ENCODE results near the gene VAMP5.

DNA sequence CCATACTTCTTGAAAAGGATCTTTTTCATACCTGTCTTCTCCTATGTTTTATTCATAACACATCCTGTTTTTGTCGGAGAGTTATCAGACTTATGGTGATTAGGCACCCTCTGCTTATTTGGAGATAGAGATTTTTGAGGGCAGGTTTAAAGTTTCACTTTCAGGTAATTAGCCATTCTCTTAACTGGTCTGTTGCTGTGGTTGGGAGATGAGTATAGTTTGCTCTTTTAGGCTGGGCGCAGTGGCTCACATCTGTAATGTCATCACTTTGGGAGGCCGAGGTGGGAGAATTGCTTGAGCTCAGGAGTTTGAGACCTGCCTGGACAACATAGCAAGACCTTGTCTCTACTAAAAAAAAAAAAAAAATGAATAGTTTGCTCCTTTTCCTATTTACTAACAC is 58.5 kb downstream of the VAMP5 start:
- TF ChIP-seq KLF5 (IDR thresholded peaks at IDR 0.05; ENCODE audit: partially characterized antibody) (no peak), TAF1 (IDR thresholded peaks at IDR 0.05; ENCODE audit: borderline replicate concordance, low read depth, low read length) (no peak), EZH2 (IDR thresholded peaks at IDR 0.05; ENCODE audit: borderline replicate concordance, control insufficient read depth, low read depth, low read length) (no peak), RB1 (IDR thresholded peaks at IDR 0.05; ENCODE audit: borderline replicate concordance) (no peak), SIN3A (IDR thresholded peaks at IDR 0.05; ENCODE audit: low read depth, low read length) (no peak), SREBF2 (IDR thresholded peaks at IDR 0.05; ENCODE audit: low read length) (no peak), ESRRA (IDR thresholded peaks at IDR 0.05; ENCODE audit: low read length) (no peak), ZNF274 (IDR thresholded peaks at IDR 0.05; ENCODE audit: insufficient read depth, insufficient read length) (no peak)
- TF ChIP-seq, protein P1, sequence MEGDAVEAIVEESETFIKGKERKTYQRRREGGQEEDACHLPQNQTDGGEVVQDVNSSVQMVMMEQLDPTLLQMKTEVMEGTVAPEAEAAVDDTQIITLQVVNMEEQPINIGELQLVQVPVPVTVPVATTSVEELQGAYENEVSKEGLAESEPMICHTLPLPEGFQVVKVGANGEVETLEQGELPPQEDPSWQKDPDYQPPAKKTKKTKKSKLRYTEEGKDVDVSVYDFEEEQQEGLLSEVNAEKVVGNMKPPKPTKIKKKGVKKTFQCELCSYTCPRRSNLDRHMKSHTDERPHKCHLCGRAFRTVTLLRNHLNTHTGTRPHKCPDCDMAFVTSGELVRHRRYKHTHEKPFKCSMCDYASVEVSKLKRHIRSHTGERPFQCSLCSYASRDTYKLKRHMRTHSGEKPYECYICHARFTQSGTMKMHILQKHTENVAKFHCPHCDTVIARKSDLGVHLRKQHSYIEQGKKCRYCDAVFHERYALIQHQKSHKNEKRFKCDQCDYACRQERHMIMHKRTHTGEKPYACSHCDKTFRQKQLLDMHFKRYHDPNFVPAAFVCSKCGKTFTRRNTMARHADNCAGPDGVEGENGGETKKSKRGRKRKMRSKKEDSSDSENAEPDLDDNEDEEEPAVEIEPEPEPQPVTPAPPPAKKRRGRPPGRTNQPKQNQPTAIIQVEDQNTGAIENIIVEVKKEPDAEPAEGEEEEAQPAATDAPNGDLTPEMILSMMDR (IDR thresholded peaks at IDR 0.05 in 2 of 3, conservative IDR thresholded peaks at IDR 0.05 in 1 of 3; ENCODE audit: control insufficient read depth in 2 of 3, extremely low read depth in 1 of 3, insufficient read depth in 1 of 3, low read depth in 3 of 3, low read length in 3 of 3): no peak
- TF ChIP-seq, protein P2, sequence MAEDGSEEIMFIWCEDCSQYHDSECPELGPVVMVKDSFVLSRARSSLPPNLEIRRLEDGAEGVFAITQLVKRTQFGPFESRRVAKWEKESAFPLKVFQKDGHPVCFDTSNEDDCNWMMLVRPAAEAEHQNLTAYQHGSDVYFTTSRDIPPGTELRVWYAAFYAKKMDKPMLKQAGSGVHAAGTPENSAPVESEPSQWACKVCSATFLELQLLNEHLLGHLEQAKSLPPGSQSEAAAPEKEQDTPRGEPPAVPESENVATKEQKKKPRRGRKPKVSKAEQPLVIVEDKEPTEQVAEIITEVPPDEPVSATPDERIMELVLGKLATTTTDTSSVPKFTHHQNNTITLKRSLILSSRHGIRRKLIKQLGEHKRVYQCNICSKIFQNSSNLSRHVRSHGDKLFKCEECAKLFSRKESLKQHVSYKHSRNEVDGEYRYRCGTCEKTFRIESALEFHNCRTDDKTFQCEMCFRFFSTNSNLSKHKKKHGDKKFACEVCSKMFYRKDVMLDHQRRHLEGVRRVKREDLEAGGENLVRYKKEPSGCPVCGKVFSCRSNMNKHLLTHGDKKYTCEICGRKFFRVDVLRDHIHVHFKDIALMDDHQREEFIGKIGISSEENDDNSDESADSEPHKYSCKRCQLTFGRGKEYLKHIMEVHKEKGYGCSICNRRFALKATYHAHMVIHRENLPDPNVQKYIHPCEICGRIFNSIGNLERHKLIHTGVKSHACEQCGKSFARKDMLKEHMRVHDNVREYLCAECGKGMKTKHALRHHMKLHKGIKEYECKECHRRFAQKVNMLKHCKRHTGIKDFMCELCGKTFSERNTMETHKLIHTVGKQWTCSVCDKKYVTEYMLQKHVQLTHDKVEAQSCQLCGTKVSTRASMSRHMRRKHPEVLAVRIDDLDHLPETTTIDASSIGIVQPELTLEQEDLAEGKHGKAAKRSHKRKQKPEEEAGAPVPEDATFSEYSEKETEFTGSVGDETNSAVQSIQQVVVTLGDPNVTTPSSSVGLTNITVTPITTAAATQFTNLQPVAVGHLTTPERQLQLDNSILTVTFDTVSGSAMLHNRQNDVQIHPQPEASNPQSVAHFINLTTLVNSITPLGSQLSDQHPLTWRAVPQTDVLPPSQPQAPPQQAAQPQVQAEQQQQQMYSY (CRISPR knock-in tag; IDR thresholded peaks at IDR 0.05): no peak

Data from GM12878 (cell line).